SU-DHL-6 (cell line): ENCODE results near the gene TENT5A.

Experiments
- EZH2phosphoT487 ChIP-seq: fragments of 200-600 bp; sonication (generic), shearing (Covaris generic); conservative IDR thresholded peaks from 2 replicates; pipeline ENCODE4 v1.6.1; 2018; ENCODE audit warnings: mild to moderate bottlenecking, antibody characterized with exemption, low read length, moderate library complexity, mixed read lengths
- TF ChIP-seq, protein P1 (sequence below): fragments of 200-600 bp; sonication (generic); IDR thresholded peaks from one replicate; pipeline ENCODE4 v1.5.1; 2017; ENCODE audit warnings: antibody characterized with exemption, mild to moderate bottlenecking, low read length, moderate library complexity; ENCODE audit not compliant: insufficient read depth, poor library complexity, severe bottlenecking

GRCh38 chr6:81704700-81705099 is 47.8 kb downstream of the TENT5A start:
- TF ChIP-seq, protein P1, sequence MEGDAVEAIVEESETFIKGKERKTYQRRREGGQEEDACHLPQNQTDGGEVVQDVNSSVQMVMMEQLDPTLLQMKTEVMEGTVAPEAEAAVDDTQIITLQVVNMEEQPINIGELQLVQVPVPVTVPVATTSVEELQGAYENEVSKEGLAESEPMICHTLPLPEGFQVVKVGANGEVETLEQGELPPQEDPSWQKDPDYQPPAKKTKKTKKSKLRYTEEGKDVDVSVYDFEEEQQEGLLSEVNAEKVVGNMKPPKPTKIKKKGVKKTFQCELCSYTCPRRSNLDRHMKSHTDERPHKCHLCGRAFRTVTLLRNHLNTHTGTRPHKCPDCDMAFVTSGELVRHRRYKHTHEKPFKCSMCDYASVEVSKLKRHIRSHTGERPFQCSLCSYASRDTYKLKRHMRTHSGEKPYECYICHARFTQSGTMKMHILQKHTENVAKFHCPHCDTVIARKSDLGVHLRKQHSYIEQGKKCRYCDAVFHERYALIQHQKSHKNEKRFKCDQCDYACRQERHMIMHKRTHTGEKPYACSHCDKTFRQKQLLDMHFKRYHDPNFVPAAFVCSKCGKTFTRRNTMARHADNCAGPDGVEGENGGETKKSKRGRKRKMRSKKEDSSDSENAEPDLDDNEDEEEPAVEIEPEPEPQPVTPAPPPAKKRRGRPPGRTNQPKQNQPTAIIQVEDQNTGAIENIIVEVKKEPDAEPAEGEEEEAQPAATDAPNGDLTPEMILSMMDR, result no peak
- no peak for TF ChIP-seq EZH2phosphoT487
